WI38 (cell line): ENCODE results near the gene WNT7A.

Experiments
- H3K4me3 ChIP-seq: 2 replicates; pipeline ENCODE4 v1.5.1; 2011; ENCODE audit warnings: low read depth, mild to moderate bottlenecking, control low read depth, low read length
- CTCF ChIP-seq: IDR thresholded peaks from 2 replicates; pipeline ENCODE4 v1.5.1; 2012; ENCODE audit warnings: low read depth, mild to moderate bottlenecking, control low read depth, low read length

Gene WNT7A

GRCh38 chr3:13793451-13793850, 86.4 kb downstream of the WNT7A start:
- H3K4me3 ChIP-seq: no peak overlapping the region
- no peak for TF ChIP-seq CTCF

GRCh38 chr3:13792512-13793371, 87.1 kb downstream of the WNT7A start:
- TF ChIP-seq CTCF: no peak
- no peak overlapping the region for H3K4me3 ChIP-seq

- H3K4me3 ChIP-seq: no peak overlapping the region
- TF ChIP-seq CTCF: no peak
Measured at GRCh38 chr3:13792051-13792490, 87.8 kb downstream of the WNT7A start.

- H3K4me3 ChIP-seq: no peak overlapping the region
- TF ChIP-seq CTCF: no peak
Measured at GRCh38 chr3:13791198-13792050, 88.4 kb downstream of the WNT7A start.

GRCh38 chr3:13790376-13791197, 89.3 kb downstream of the WNT7A start:
- no peak for TF ChIP-seq CTCF
- H3K4me3 ChIP-seq: no peak overlapping the region

GRCh38 chr3:13788522-13789424, 91.1 kb downstream of the WNT7A start:
- TF ChIP-seq CTCF: no peak
- no peak overlapping the region for H3K4me3 ChIP-seq
